Measurements from ENCODE around the gene GALNT6. TPM values are rescaled to one million over a fixed set of nuclear protein-coding genes. Genes with fewer than 3 reads are reported as not detected.
A peak's percentile ranks its signal among the peaks of the same experiment; 100 is the strongest.
"Not testable (repeated sequence)": the region's sequence is repeated elsewhere in the genome, so short reads cannot be mapped to it uniquely, and the experiment has no call there.

GALNT6 gene
- total and polyA plus RNA-seq, 5 experiments from 2014 or later, result 1.5 to 8.3 (median 4.4) TPM

DNA sequence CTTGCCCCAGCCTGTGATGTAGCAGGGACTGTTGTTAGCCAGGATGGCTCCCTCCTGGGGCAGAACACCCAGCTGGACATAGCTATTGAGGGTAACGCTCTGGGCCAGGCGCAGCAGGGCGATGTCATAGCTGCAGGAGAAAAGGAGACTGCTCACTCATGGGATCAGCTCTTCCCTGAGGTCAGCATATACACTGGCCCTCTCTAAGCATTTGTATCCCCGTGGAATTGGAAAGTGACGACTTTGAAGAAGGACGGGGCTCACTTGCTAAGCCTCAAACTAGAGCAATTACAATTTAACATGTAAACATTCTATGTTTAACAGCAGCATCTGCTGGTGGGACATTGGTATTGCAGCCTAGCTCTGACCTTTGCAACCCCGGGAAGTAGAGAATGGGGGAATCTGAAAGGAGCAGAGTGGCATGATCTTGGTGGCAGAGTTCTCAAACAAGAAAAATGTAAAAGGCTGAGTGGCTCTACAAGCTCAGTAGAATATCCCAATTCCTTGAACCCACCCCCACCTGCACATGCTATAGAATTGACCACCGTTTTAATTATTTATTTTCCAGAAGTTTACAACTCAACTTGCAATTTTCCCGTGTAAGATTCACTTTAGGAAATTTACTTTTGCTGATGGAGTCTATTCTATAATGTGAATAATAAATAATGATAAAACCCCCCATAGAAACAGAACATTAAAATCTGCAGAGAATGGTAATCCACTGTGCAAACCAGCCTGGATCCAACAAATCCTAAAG, 49.8 kb downstream of the GALNT6 start:
- Mint-ChIP-seq H3K27me3 (no peaks in the 10 kb centered on the region), H3K4me3 (peak overlapping the region; percentile 23 to 81 (median 59)), H3K9me3 (no peaks in the 10 kb centered on the region), H3K4me1 (peaks cover 11 to 35% (median 18%) of the 10 kb centered on the region in 4 donors), H3K27ac (peak overlapping the region in 9 of 10 donors; percentile 5 to 90 (median 83)), H3K36me3 (no peaks in the 10 kb centered on the region)
- DNase-seq, result peak; percentile 33 to 86 (median 69)
- POLR2A ChIA-PET, result interaction anchor here (0.6 to 18.6 kb wide), 15 partner anchors 9 to 480 kb away, joined by 3 to 406 read pairs (median 4); partner anchors contain the start of genes BIN2, DAZAP2 and POU6F1
- ATAC-seq, result peak; percentile 93 to 98

GRCh38 chr12:51339750-51340149, 51.5 kb downstream of the GALNT6 start:
- no peak overlapping the region for H3K4me3 Mint-ChIP-seq
- no peaks in the 10 kb centered on the region for H3K36me3 Mint-ChIP-seq
- H3K9me3 Mint-ChIP-seq, result no peaks in the 10 kb centered on the region
- H3K4me1 Mint-ChIP-seq, result peaks cover 15 to 36% (median 26%) of the 10 kb centered on the region in 4 donors
- peak overlapping the region in 1 of 10 donors; percentile 61 for H3K27ac Mint-ChIP-seq
- POLR2A ChIA-PET, result interaction anchor here (0.7 to 18.6 kb wide), 6 partner anchors 9 to 100 kb away, joined by 3 to 406 read pairs (median 20); partner anchors contain the start of genes BIN2 and DAZAP2
- DNase-seq (no peak), ATAC-seq (no peak)
- H3K27me3 Mint-ChIP-seq, result no peaks in the 10 kb centered on the region

- peaks cover 15 to 37% (median 24%) of the 10 kb centered on the region in 4 donors for H3K4me1 Mint-ChIP-seq
- not testable (repeated sequence) for H3K27me3 Mint-ChIP-seq, H3K4me3 Mint-ChIP-seq, DNase-seq, H3K36me3 Mint-ChIP-seq, H3K27ac Mint-ChIP-seq, H3K9me3 Mint-ChIP-seq, ATAC-seq
- POLR2A ChIA-PET, result interaction anchor here (0.7 to 18.6 kb wide), 3 partner anchors 21 to 311 kb away, joined by 3 to 406 read pairs (median 8); partner anchors contain the start of genes BIN2 and SLC11A2
Measured at GRCh38 chr12:51337336-51337735, 53.9 kb downstream of the GALNT6 start.

GRCh38 chr12:51335931-51336330, 55.3 kb downstream of the GALNT6 start:
- peaks cover 15 to 36% (median 23%) of the 10 kb centered on the region in 4 donors for H3K4me1 Mint-ChIP-seq
- no peaks in the 10 kb centered on the region for H3K9me3 Mint-ChIP-seq
- H3K27ac Mint-ChIP-seq, result peak overlapping the region in 3 of 10 donors; percentile 15 to 74 (median 29)
- no peak for ATAC-seq
- POLR2A ChIA-PET, result interaction anchor here (0.7 to 18.6 kb wide), 3 partner anchors 19 to 1616 kb away, joined by 3 to 406 read pairs (median 5); partner anchors contain the start of genes ATF1 and BIN2
- no peak overlapping the region for H3K4me3 Mint-ChIP-seq
- no peaks in the 10 kb centered on the region for H3K27me3 Mint-ChIP-seq
- H3K36me3 Mint-ChIP-seq, result no peaks in the 10 kb centered on the region
- no peak for DNase-seq

DNA sequence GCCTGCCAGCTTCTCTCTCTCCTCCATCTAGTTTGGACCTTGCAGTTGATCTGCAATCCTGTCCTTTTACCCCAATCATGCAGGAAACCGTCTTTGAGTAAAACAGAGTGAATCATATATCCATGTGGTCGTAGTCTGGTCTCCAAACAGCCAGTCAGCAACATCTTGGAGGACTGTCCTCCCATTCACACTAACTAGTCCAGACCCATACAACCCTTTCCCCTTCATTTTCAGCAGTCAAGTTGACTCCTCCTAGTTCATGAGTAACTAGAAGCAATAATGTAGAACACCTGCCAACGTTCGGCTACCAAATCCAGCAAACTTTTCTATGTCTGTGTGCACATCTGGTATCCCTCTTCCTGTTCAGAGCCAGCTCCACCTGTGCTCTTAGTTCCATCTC, 56.4 kb downstream of the GALNT6 start:
- POLR2A ChIA-PET, result interaction anchor here (1.0 to 18.6 kb wide), 2 partner anchors 18 to 571 kb away, joined by 5 to 406 read pairs; partner anchors contain the start of genes ATF1 and BIN2
- Mint-ChIP-seq H3K4me3 (no peak overlapping the region), H3K9me3 (no peaks in the 10 kb centered on the region), H3K27ac (peak overlapping the region in 5 of 10 donors; percentile 3 to 73 (median 56)), H3K4me1 (peaks cover 18 to 43% (median 30%) of the 10 kb centered on the region in 4 donors), H3K36me3 (no peaks in the 10 kb centered on the region), H3K27me3 (no peaks in the 10 kb centered on the region)
- DNase-seq (no peak), ATAC-seq (no peak)

GRCh38 chr12:51333536-51333935, 57.7 kb downstream of the GALNT6 start:
- no peak for ATAC-seq
- no peaks in the 10 kb centered on the region for H3K27me3 Mint-ChIP-seq
- peaks cover 22 to 53% (median 40%) of the 10 kb centered on the region in 4 donors for H3K4me1 Mint-ChIP-seq
- no peak for DNase-seq
- no peak overlapping the region for H3K4me3 Mint-ChIP-seq
- POLR2A ChIA-PET, result interaction anchor here (0.8 to 18.6 kb wide), 3 partner anchors 12 to 95 kb away, joined by 3 to 406 read pairs (median 5); partner anchors contain the start of genes BIN2 and DAZAP2
- H3K36me3 Mint-ChIP-seq, result no peaks in the 10 kb centered on the region
- H3K9me3 Mint-ChIP-seq, result no peaks in the 10 kb centered on the region
- peak overlapping the region in 6 of 10 donors; percentile 26 to 86 (median 76) for H3K27ac Mint-ChIP-seq

DNA sequence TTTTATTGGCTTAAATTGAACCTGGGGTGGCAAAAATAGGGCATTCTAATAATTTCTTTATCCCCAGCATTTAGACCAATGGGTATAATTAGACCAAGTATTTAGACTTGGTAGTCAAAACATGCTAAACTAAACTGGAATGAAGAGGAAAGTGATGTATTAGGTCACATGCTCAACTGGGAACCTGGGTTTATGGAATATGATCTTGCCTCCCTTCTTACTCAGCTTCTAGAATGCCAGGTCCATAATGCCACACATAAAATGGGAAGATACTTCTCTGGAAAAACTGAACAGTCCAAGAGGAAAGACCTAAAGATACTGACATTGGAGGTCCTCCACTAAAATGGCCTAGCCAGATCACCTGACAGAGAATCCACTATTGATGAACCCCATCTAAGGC, 61.0 kb downstream of the GALNT6 start:
- Mint-ChIP-seq H3K4me3 (peak overlapping the region; percentile 66 to 89 (median 78)), H3K36me3 (no peaks in the 10 kb centered on the region), H3K4me1 (peaks cover 25 to 73% (median 65%) of the 10 kb centered on the region in 4 donors), H3K9me3 (no peaks in the 10 kb centered on the region), H3K27me3 (no peaks in the 10 kb centered on the region), H3K27ac (peak overlapping the region; percentile 64 to 96 (median 88))
- no peak for DNase-seq
- POLR2A ChIA-PET, result interaction anchor here (0.6 to 18.6 kb wide), 7 partner anchors 11 to 1890 kb away, joined by 3 to 406 read pairs (median 5); partner anchors contain the start of genes BIN2, DAZAP2, POU6F1 and SLC11A2
- no peak for ATAC-seq

DNA sequence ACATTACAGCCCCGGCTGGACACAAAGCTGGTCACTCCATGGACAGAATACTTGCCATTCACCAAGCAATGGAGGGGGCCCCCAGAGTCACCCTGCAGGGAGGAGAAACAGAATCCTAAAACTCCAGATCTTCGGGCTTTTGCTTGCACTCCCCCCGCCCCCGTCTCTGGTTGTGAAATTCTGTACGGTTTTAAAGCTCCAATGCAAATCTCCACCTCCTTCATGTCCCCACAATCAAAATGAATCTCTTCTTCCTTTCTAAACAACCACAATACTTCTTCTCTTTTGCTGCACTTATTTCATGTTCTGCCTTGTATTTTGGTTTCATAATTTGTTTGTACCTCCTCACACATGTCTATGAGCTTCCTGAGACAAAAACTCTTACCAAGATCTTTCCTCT, 61.5 kb downstream of the GALNT6 start:
- no peaks in the 10 kb centered on the region for H3K9me3 Mint-ChIP-seq
- no peaks in the 10 kb centered on the region for H3K27me3 Mint-ChIP-seq
- H3K36me3 Mint-ChIP-seq, result no peaks in the 10 kb centered on the region
- POLR2A ChIA-PET, result interaction anchor here (0.7 to 18.6 kb wide), 5 partner anchors 11 to 1891 kb away, joined by 3 to 406 read pairs (median 19); partner anchors contain the start of genes BIN2, DAZAP2 and POU6F1
- DNase-seq (peak in 3 of 10 donors; percentile 27 to 49 (median 49)), ATAC-seq (peak; percentile 57 to 65)
- H3K27ac Mint-ChIP-seq, result peak overlapping the region; percentile 64 to 96 (median 88)
- peaks cover 28 to 74% (median 67%) of the 10 kb centered on the region in 4 donors for H3K4me1 Mint-ChIP-seq
- peak overlapping the region; percentile 66 to 89 (median 80) for H3K4me3 Mint-ChIP-seq

GRCh38 chr12:51328587-51328986, 62.6 kb downstream of the GALNT6 start:
- Mint-ChIP-seq H3K4me1 (peaks cover 29 to 74% (median 71%) of the 10 kb centered on the region in 4 donors), H3K36me3 (no peaks in the 10 kb centered on the region), H3K27ac (peak overlapping the region; percentile 64 to 96 (median 88)), H3K4me3 (peak overlapping the region; percentile 19 to 89 (median 78)), H3K27me3 (no peaks in the 10 kb centered on the region), H3K9me3 (no peaks in the 10 kb centered on the region)
- POLR2A ChIA-PET, result interaction anchor here (18.6 to 23.6 kb wide), 2 partner anchors 6 to 12 kb away, joined by 406 read pairs; partner anchors contain the start of gene BIN2
- ATAC-seq, result no peak
- DNase-seq, result no peak

DNA sequence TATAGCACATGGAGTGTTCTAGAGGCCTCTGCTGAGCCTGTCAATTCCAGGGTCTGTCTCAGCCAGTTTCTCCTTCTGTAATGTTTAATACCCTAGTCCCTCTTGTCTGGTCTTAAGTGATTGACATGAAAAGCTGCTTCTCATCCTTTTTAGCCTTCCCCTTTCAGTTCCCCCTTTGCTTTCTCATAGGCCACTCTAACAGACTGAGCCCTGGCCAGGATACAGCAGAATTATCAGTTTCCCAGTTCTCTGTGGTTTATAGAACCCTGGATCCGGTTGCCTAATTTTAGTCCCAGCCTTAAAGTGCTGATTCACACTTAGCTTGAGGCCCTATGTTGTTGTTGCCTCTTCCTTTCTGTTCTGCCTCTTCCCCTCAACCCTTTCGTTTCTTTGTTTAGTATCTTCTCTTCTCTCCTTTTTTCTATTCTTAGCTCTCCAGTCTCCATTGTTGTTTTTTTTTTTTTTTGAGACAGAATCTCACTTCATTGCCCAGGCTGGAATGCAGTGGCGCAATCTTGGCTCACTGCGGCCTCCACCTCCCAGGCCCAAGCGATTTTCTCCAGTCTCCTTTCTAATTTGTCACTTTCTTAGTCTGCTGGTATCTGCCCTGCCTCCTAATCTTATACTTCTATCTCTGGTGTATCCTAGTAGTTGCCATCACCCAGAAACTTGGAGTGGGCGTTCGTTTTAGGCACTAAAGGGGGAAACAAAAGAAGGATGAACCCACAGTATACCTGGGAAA, 64.3 kb downstream of the GALNT6 start:
- Mint-ChIP-seq H3K4me1 (peaks cover 40 to 86% (median 84%) of the 10 kb centered on the region in 4 donors), H3K4me3 (peak overlapping the region; percentile 4 to 81 (median 64)), H3K27me3 (no peaks in the 10 kb centered on the region), H3K9me3 (no peaks in the 10 kb centered on the region), H3K36me3 (peaks cover 9 to 13% (median 12%) of the 10 kb centered on the region in 3 donors), H3K27ac (peak overlapping the region; percentile 80 to 97 (median 92))
- peak in 1 of 10 donors; percentile 14 for DNase-seq
- POLR2A ChIA-PET, result interaction anchor here (0.6 to 23.6 kb wide), 6 partner anchors 8 to 109 kb away, joined by 3 to 406 read pairs (median 5); partner anchors contain the start of genes BIN2 and POU6F1
- ATAC-seq, result no peak

GRCh38 chr12:51324953-51325352, 66.3 kb downstream of the GALNT6 start:
- peaks cover 43 to 92% (median 89%) of the 10 kb centered on the region in 4 donors for H3K4me1 Mint-ChIP-seq
- H3K36me3 Mint-ChIP-seq, result peaks cover 11 to 22% (median 22%) of the 10 kb centered on the region in 3 donors
- H3K9me3 Mint-ChIP-seq, result no peaks in the 10 kb centered on the region
- POLR2A ChIA-PET, result interaction anchor here (1.0 to 23.6 kb wide), 4 partner anchors 10 to 500 kb away, joined by 3 to 406 read pairs (median 12); partner anchors contain the start of genes DAZAP2 and POU6F1
- no peak for DNase-seq
- peak overlapping the region; percentile 81 to 97 (median 93) for H3K27ac Mint-ChIP-seq
- H3K4me3 Mint-ChIP-seq, result peak overlapping the region; percentile 46 to 84 (median 72)
- no peak for ATAC-seq
- H3K27me3 Mint-ChIP-seq, result no peaks in the 10 kb centered on the region

Measured in naive thymus-derived CD8-positive, alpha-beta T cell (primary cell).